Liver (tissue), 9 donors: ENCODE measurements around the gene EFS. TPM values are rescaled to one million over a fixed set of nuclear protein-coding genes. Genes with fewer than 3 reads are reported as not detected.

Experiments used
- DNase-seq: peaks from one replicate; pipeline ENCODE4 v3.0.0-alpha.2; 2017; ENCODE audit warnings: low spot score
- H3K27ac ChIP-seq, 2 donors: one replicate each; pipeline ENCODE4 v1.7.0; 2013; ENCODE audit warnings: inconsistent platforms in 2 of 2, low read length in 2 of 2, control low read depth in 1 of 2, low read depth in 1 of 2, mild to moderate bottlenecking in 1 of 2
- H3K27me3 ChIP-seq, 4 donors: one replicate each; pipeline versions ENCODE4 v1.6.1 to v1.7.0; 2013; ENCODE audit warnings: low read length in 3 of 4, inconsistent platforms in 1 of 4, mild to moderate bottlenecking in 1 of 4, moderate library complexity in 1 of 4; ENCODE audit not compliant: control insufficient read depth in 4 of 4, insufficient read depth in 4 of 4
- H3K36me3 ChIP-seq, 4 donors: one replicate each; pipeline versions ENCODE4 v1.6.1 to v1.7.0; 2013; ENCODE audit warnings: low read length in 3 of 4, mild to moderate bottlenecking in 3 of 4, low read depth in 1 of 4, moderate library complexity in 1 of 4; ENCODE audit not compliant: control insufficient read depth in 4 of 4, insufficient read depth in 3 of 4
- H3K4me1 ChIP-seq, 4 donors: one replicate each; pipeline versions ENCODE4 v1.6.1 to v1.7.0; 2013; ENCODE audit warnings: low read length in 3 of 4, mild to moderate bottlenecking in 3 of 4, moderate library complexity in 1 of 4; ENCODE audit not compliant: control insufficient read depth in 4 of 4, insufficient read depth in 4 of 4
- H3K4me3 ChIP-seq, 3 donors: one replicate each; pipeline versions ENCODE4 v1.6.1 to v1.7.0; 2013; ENCODE audit warnings: low read length in 3 of 3, control low read depth in 1 of 3, low read depth in 1 of 3, mild to moderate bottlenecking in 1 of 3
- H3K9ac ChIP-seq, 2 donors: one replicate each; pipeline ENCODE4 v1.7.0; 2013; ENCODE audit warnings: low read length in 2 of 2, mild to moderate bottlenecking in 2 of 2, moderate library complexity in 2 of 2, control low read depth in 1 of 2, low read depth in 1 of 2
- H3K9me3 ChIP-seq, 4 donors: one replicate each; pipeline versions ENCODE4 v1.6.1 to v1.7.0; 2013; ENCODE audit warnings: low read length in 3 of 4; ENCODE audit not compliant: control insufficient read depth in 4 of 4
- CTCF ChIP-seq: fragments of 150-350 bp; IDR thresholded peaks from 2 replicates; pipeline ENCODE4 v1.5.1; 2017; ENCODE audit warnings: improper control_type of control experiment, low read depth, low read length; ENCODE audit not compliant: missing input control
- EGR1 ChIP-seq, 2 donors: IDR thresholded peaks; 2 replicates each; pipeline ENCODE4 v1.6.1; 2016 to 2018; ENCODE audit warnings: antibody characterized with exemption in 2 of 2, low read depth in 2 of 2
- FOXA1 ChIP-seq: IDR thresholded peaks from 2 replicates; pipeline ENCODE4 v1.6.1; 2016; ENCODE audit warnings: antibody characterized with exemption
- HNF4A ChIP-seq, 2 donors: conservative IDR thresholded peaks; 2 replicates each; pipeline ENCODE4 v1.6.1; 2016; ENCODE audit warnings: antibody characterized with exemption in 2 of 2, mild to moderate bottlenecking in 2 of 2
- HNF4G ChIP-seq: IDR thresholded peaks from 2 replicates; pipeline ENCODE4 v1.6.1; 2016; ENCODE audit warnings: antibody characterized with exemption
- JUND ChIP-seq, 2 donors: IDR thresholded peaks; 2 replicates each; pipeline ENCODE4 v1.6.1; 2016; ENCODE audit warnings: antibody characterized with exemption in 2 of 2
- NR2F2 ChIP-seq: IDR thresholded peaks from 2 replicates; pipeline ENCODE4 v1.6.1; 2016; ENCODE audit warnings: antibody characterized with exemption
- RAD21 ChIP-seq, 2 donors: IDR thresholded peaks; 2 replicates each; pipeline ENCODE4 v1.6.1; 2016; ENCODE audit warnings: antibody characterized with exemption in 2 of 2, mild to moderate bottlenecking in 2 of 2
- RXRA ChIP-seq, 2 donors: IDR thresholded peaks; 2 replicates each; pipeline ENCODE4 v1.6.1; 2017 to 2018; ENCODE audit warnings: antibody characterized with exemption in 2 of 2, mild to moderate bottlenecking in 1 of 2
- WGBS: extraction: QIAGEN DNeasy Blood & Tissue Kit; methylation state at CpG from one replicate; pipeline ENCODE4 v1.1.7; 2013; 5-methylcytosine and 5-hydroxymethylcytosine counted together
- polyA plus RNA-seq, 2 donors: library from polyadenylated mRNA; stranded (reverse) in 1 of 2; unstranded in 1 of 2; fragments of 200-250 nt in 1 of 2; fragments of >200 nt in 1 of 2; fragmentation: Nextera tagmentation in 1 of 2; extraction: Ambion mirVana in 1 of 2; gene quantifications; one replicate each; pipeline versions ENCODE4 v1.2.1 to v1.2.3, GENCODE V29; 2013 to 2015
- total RNA-seq, 2 donors: library from RNA; depleted of rRNA; stranded (reverse); fragments of >200 nt; gene quantifications; one replicate each; pipeline ENCODE4 v1.2.3, GENCODE V29; 2014
- TF ChIP-seq, protein P1 (sequence below): IDR thresholded peaks from 2 replicates; pipeline ENCODE4 v1.6.1; 2016; ENCODE audit warnings: antibody characterized with exemption
- donor health status: healthy.
- donor health status: healthy.
- donor health status: healthy.
- donor health status: healthy.
- donor health status: healthy.

Gene EFS
- total and polyA plus RNA-seq, 4 donors, result 0.10 to 0.69 (median 0.54) TPM

DNA sequence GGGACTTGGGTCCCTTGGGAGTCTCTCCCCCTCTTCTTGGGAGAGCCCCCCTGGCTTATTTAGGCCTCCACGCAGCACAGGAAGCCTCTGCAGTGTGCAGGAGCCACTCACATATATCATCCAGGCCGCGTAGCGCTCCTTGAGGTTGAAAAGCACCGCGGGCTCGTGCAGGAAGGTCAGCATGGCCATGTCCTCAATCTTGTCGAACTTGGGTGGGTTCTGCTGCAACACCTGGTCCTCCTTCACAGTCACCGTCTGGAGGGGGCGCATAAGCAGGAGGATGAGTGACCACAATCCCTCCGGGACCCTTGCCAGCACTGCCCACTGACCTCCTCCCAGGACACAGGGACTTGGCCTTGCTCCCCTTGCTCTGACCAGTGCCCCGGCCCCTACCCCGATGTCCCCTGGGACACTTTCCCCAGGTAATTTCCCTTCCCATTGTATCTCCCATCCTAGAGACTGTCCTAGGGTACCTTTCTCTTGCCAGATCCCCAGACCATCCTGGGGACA lies 40.6 kb upstream of the EFS start:
- no peak for TF ChIP-seq RXRA (IDR thresholded peaks at IDR 0.05)
- TF ChIP-seq FOXA1, result no peak
- TF ChIP-seq CTCF, result no peak
- no peak for TF ChIP-seq HNF4G
- 87% methylated on average over 13 of the region's 13 CpGs for WGBS

GRCh38 chr14:23405096-23405495 lies 40.1 kb upstream of the EFS start:
- no peak overlapping the region for H3K4me3 ChIP-seq
- H3K4me1 ChIP-seq, result no peaks in the 10 kb centered on the region
- no peaks in the 10 kb centered on the region for H3K36me3 ChIP-seq
- H3K9ac ChIP-seq, result no peak overlapping the region
- peaks cover 0 to 10% (median 5%) of the 10 kb centered on the region in 4 donors for H3K27me3 ChIP-seq
- no peak for TF ChIP-seq HNF4A (conservative IDR thresholded peaks at IDR 0.05)
- no peak for TF ChIP-seq EGR1 (IDR thresholded peaks at IDR 0.05; ENCODE audit: low read depth in 2 of 2)
- no peak for TF ChIP-seq HNF4G
- no peak for TF ChIP-seq JUND (IDR thresholded peaks at IDR 0.05)
- TF ChIP-seq, protein P1, sequence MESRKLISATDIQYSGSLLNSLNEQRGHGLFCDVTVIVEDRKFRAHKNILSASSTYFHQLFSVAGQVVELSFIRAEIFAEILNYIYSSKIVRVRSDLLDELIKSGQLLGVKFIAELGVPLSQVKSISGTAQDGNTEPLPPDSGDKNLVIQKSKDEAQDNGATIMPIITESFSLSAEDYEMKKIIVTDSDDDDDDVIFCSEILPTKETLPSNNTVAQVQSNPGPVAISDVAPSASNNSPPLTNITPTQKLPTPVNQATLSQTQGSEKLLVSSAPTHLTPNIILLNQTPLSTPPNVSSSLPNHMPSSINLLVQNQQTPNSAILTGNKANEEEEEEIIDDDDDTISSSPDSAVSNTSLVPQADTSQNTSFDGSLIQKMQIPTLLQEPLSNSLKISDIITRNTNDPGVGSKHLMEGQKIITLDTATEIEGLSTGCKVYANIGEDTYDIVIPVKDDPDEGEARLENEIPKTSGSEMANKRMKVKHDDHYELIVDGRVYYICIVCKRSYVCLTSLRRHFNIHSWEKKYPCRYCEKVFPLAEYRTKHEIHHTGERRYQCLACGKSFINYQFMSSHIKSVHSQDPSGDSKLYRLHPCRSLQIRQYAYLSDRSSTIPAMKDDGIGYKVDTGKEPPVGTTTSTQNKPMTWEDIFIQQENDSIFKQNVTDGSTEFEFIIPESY, result no peak
- TF ChIP-seq NR2F2, result no peak
- WGBS, result 71% methylated on average over 10 of the region's 10 CpGs
- no peaks in the 10 kb centered on the region for H3K9me3 ChIP-seq
- no peak overlapping the region for H3K27ac ChIP-seq
- no peak for DNase-seq

More for the DNA sequence above, 40.6 kb upstream of the EFS start:
- Histone ChIP-seq H3K27me3 (peaks cover 0 to 10% (median 5%) of the 10 kb centered on the region in 4 donors), H3K36me3 (no peaks in the 10 kb centered on the region), H3K4me3 (no peak overlapping the region), H3K9me3 (no peaks in the 10 kb centered on the region), H3K27ac (no peak overlapping the region), H3K4me1 (no peaks in the 10 kb centered on the region), H3K9ac (no peak overlapping the region)
- DNase-seq, result no peak

DNA sequence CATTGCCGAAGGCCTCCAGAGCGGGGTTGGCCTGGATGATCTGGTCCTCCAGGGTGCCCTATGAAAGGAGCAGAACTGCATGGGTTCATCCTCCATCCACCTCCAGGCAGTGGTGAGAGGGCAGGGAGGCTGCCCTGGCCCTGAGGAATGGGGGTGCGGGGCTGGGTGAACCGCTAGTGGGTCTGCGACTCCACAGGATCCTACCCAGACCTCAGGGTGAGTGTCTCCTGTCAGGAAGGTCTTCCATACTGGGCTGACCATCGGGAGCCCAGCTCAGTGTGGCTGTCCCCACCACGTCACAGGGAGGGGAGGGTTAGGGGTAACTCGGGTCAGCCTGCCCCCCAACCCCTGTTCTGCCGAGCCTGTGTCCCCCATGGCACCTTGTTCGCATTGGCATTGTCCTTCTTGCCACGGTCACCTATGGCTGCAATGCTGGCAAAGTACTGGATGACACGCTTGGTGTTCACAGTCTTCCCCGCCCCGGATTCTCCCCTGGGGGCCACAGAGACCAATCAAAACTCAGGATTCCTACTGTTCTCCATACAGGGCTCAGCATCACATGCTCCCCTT lies 39.4 kb upstream of the EFS start:
- no peak overlapping the region for H3K4me3 ChIP-seq
- 80% methylated on average over 14 of the region's 14 CpGs for WGBS
- TF ChIP-seq RAD21 (IDR thresholded peaks at IDR 0.05) (no peak), RXRA (IDR thresholded peaks at IDR 0.05) (no peak)
- TF ChIP-seq, protein P1, result no peak
- H3K9me3 ChIP-seq, result no peaks in the 10 kb centered on the region
- H3K9ac ChIP-seq, result no peak overlapping the region
- no peaks in the 10 kb centered on the region for H3K36me3 ChIP-seq
- DNase-seq, result no peak
- no peak overlapping the region for H3K27ac ChIP-seq
- H3K4me1 ChIP-seq, result no peaks in the 10 kb centered on the region
- H3K27me3 ChIP-seq, result peaks cover 0 to 10% (median 5%) of the 10 kb centered on the region in 4 donors
